ENCODE results near the gene AUTS2. TPM values are rescaled to one million over a fixed set of nuclear protein-coding genes. Genes with fewer than 3 reads are reported as not detected.

Gene AUTS2
- total and polyA plus RNA-seq, 2 experiments from 2014 or later = 3.0 to 4.4 TPM

DNA sequence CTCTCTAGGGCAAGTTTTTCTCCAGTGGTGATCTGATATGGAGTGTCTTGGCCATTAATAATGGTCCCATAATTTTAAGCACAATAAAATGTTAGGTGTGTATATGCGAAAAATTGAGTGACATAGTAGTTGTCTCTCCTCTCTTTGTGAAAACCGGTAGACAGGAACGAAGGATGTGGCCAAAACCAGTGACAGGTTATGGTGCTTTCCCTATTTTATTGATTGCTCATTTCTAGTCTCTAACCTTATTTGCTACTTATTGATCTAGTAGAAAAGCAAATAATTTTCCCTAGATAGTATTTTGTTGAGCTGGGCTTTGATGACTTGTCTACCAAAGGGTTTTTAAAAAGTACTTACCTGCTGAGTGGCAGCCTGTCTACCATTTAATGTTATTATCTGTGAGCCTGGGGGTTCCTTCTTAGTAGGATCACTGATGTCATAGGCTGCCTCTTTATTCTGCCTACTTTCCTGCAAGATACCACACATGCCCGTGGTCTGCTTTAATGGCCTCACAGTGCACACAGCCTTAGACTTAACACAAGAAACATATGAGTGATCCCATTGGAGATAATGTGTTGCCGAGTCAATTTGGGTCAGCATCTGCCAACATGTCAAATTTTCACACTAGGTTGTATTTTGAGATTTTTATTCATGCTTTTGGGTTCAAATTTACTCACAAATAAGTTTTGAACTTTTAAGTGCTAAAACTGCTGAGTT is 100.0 kb downstream of the AUTS2 start:
- 70 to 80% methylated on average over 5 of the region's 5 CpGs for WGBS, 2 experiments (ENCODE audit: low coverage in 1 of 2, low lambda C conversion rate in 2 of 2, missing lambda C conversion rate in 2 of 2)
- no peak overlapping the region for H2AFZ ChIP-seq

GRCh38 chr7:69699931-69700330 is 101.7 kb downstream of the AUTS2 start:
- no peak for DNase-seq

More for the DNA sequence above, 100.0 kb downstream of the AUTS2 start:
- Histone ChIP-seq H3K4me1 (ENCODE audit: insufficient read depth) (no peaks in the 10 kb centered on the region), H3K4me2 (ENCODE audit: unreplicated experiment) (no peak overlapping the region), H3K4me3 (no peak overlapping the region), H3F3A (ENCODE audit: insufficient read depth) (no peaks in the 10 kb centered on the region), H3K27ac (no peak overlapping the region), H3K36me3 (ENCODE audit: low read depth) (no peaks in the 10 kb centered on the region), H3K79me2 (ENCODE audit: insufficient read depth) (no peaks in the 10 kb centered on the region), H3K9me3 (ENCODE audit: low read depth) (no peaks in the 10 kb centered on the region), H3K9ac (no peak overlapping the region), H3K9me2 (ENCODE audit: insufficient read depth) (no peaks in the 10 kb centered on the region), H3K27me3 (replicated peaks; ENCODE audit: insufficient read depth) (no peaks in the 10 kb centered on the region), H4K20me1 (ENCODE audit: insufficient read depth) (no peaks in the 10 kb centered on the region)
- no peak for DNase-seq
- in situ Hi-C loops (cut with MboI) = no loop called here
- TF ChIP-seq EZH2 (IDR thresholded peaks at IDR 0.05; ENCODE audit: insufficient read depth, poor library complexity, severe bottlenecking) (no peak), EZH2phosphoT487 (IDR thresholded peaks at IDR 0.05; ENCODE audit: insufficient read depth, low read depth) (no peak)

DNA sequence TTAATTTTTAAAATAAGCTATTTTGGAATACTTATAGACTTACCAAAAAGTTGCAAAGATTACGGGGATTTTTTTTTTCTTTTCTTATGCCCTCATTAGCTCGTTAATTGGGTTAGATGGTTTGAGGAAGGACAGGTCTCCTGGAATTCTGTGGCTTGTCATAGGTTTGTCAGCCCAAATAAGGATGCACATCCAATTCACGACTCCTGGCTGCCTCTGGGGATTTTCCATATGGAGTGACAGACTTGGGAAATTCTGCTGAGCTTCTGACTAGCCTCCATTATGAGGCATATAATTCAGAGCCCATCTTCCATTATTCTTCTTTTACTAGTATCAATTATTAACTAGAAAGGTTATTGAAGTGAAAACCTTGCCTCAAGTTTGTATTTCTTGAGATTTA is 102.1 kb downstream of the AUTS2 start:
- Histone ChIP-seq H3K9me2 (ENCODE audit: insufficient read depth) (no peaks in the 10 kb centered on the region), H3K4me1 (ENCODE audit: insufficient read depth) (no peaks in the 10 kb centered on the region), H2AFZ (no peak overlapping the region), H3K9me3 (ENCODE audit: low read depth) (no peaks in the 10 kb centered on the region), H4K20me1 (ENCODE audit: insufficient read depth) (no peaks in the 10 kb centered on the region), H3K9ac (no peak overlapping the region), H3K79me2 (ENCODE audit: insufficient read depth) (no peaks in the 10 kb centered on the region), H3K36me3 (ENCODE audit: low read depth) (no peaks in the 10 kb centered on the region), H3K27ac (no peak overlapping the region), H3K27me3 (replicated peaks; ENCODE audit: insufficient read depth) (no peaks in the 10 kb centered on the region), H3K4me2 (ENCODE audit: unreplicated experiment) (no peak overlapping the region), H3F3A (ENCODE audit: insufficient read depth) (no peaks in the 10 kb centered on the region), H3K4me3 (no peak overlapping the region)
- no peak for DNase-seq
- in situ Hi-C loops (cut with MboI) = no loop called here
- WGBS, 2 experiments (ENCODE audit: low coverage in 1 of 2, low lambda C conversion rate in 2 of 2, missing lambda C conversion rate in 2 of 2) = 63 to 78% methylated on average over 3 of the region's 3 CpGs
- no peak for TF ChIP-seq EZH2phosphoT487 (IDR thresholded peaks at IDR 0.05; ENCODE audit: insufficient read depth, low read depth)
- TF ChIP-seq EZH2 (IDR thresholded peaks at IDR 0.05; ENCODE audit: insufficient read depth, poor library complexity, severe bottlenecking) = no peak

More at GRCh38 chr7:69699931-69700330, 101.7 kb downstream of the AUTS2 start:
- no peak overlapping the region for H3K4me3 ChIP-seq
- H3K79me2 ChIP-seq (ENCODE audit: insufficient read depth) = no peaks in the 10 kb centered on the region
- 79 to 88% methylated on average over 2 of the region's 2 CpGs for WGBS, 2 experiments (ENCODE audit: low coverage in 1 of 2, low lambda C conversion rate in 2 of 2, missing lambda C conversion rate in 2 of 2)
- no peak overlapping the region for H3K9ac ChIP-seq
- H2AFZ ChIP-seq = no peak overlapping the region
- H3K36me3 ChIP-seq (ENCODE audit: low read depth) = no peaks in the 10 kb centered on the region
- H3K27ac ChIP-seq = no peak overlapping the region
- TF ChIP-seq EZH2 (IDR thresholded peaks at IDR 0.05; ENCODE audit: insufficient read depth, poor library complexity, severe bottlenecking) (no peak), EZH2phosphoT487 (IDR thresholded peaks at IDR 0.05; ENCODE audit: insufficient read depth, low read depth) (no peak)
- H3F3A ChIP-seq (ENCODE audit: insufficient read depth) = no peaks in the 10 kb centered on the region
- no peaks in the 10 kb centered on the region for H3K9me2 ChIP-seq (ENCODE audit: insufficient read depth)
- no peaks in the 10 kb centered on the region for H3K4me1 ChIP-seq (ENCODE audit: insufficient read depth)
- no peaks in the 10 kb centered on the region for H3K9me3 ChIP-seq (ENCODE audit: low read depth)
- H3K27me3 ChIP-seq (replicated peaks; ENCODE audit: insufficient read depth) = no peaks in the 10 kb centered on the region
- H4K20me1 ChIP-seq (ENCODE audit: insufficient read depth) = no peaks in the 10 kb centered on the region
- in situ Hi-C loops (cut with MboI) = no loop called here
- no peak overlapping the region for H3K4me2 ChIP-seq (ENCODE audit: unreplicated experiment)

- no peak for DNase-seq
- Histone ChIP-seq H2AFZ (no peak overlapping the region), H4K20me1 (ENCODE audit: insufficient read depth) (no peaks in the 10 kb centered on the region), H3K9me2 (ENCODE audit: insufficient read depth) (no peaks in the 10 kb centered on the region), H3F3A (ENCODE audit: insufficient read depth) (no peaks in the 10 kb centered on the region), H3K9me3 (ENCODE audit: low read depth) (no peaks in the 10 kb centered on the region), H3K27me3 (replicated peaks; ENCODE audit: insufficient read depth) (no peaks in the 10 kb centered on the region), H3K27ac (no peak overlapping the region), H3K79me2 (ENCODE audit: insufficient read depth) (no peaks in the 10 kb centered on the region), H3K36me3 (ENCODE audit: low read depth) (no peaks in the 10 kb centered on the region), H3K4me2 (ENCODE audit: unreplicated experiment) (no peak overlapping the region), H3K4me1 (ENCODE audit: insufficient read depth) (no peaks in the 10 kb centered on the region), H3K4me3 (no peak overlapping the region), H3K9ac (no peak overlapping the region)
- no peak for TF ChIP-seq EZH2phosphoT487 (IDR thresholded peaks at IDR 0.05; ENCODE audit: insufficient read depth, low read depth)
- TF ChIP-seq EZH2 (IDR thresholded peaks at IDR 0.05; ENCODE audit: insufficient read depth, poor library complexity, severe bottlenecking) = no peak
- in situ Hi-C loops (cut with MboI) = no loop called here
- WGBS, 2 experiments (ENCODE audit: low coverage in 1 of 2, low lambda C conversion rate in 2 of 2, missing lambda C conversion rate in 2 of 2) = 64 to 80% methylated on average over 5 of the region's 5 CpGs
These were observed 103.0 kb downstream of the AUTS2 start for GRCh38 chr7:69701288-69701687.

Data from GM23248 (cell line).